OCI-LY3 (cell line): ENCODE results near the gene FOXA3.

Source experiments
- H2AFZ ChIP-seq: fragments of 200-600, 300-600 bp; shearing (Covaris generic); 2 replicates; pipeline ENCODE4 v1.6.0; 2014; ENCODE audit warnings: antibody characterized with exemption, low read depth, low read length
- H3K27ac ChIP-seq: fragments of 200-600, 300-600 bp; sonication (generic); 2 replicates; pipeline ENCODE4 v1.5.1; 2014; ENCODE audit warnings: mild to moderate bottlenecking, low read length, moderate library complexity, mixed read lengths
- H3K27me3 ChIP-seq: fragments of 200-600, 300-600 bp; sonication (generic); 2 replicates; pipeline ENCODE4 v1.6.1; 2014; ENCODE audit warnings: low read depth, low read length, mixed read lengths
- H3K36me3 ChIP-seq: fragments of 200-600, 300-600 bp; sonication (generic); replicated peaks from 2 replicates; pipeline ENCODE3; 2014; ENCODE audit warnings: low read depth, low read length, mixed read lengths
- H3K4me1 ChIP-seq: fragments of 300-600, 200-600 bp; sonication (generic); 2 replicates; pipeline ENCODE4 v1.6.1; 2014; ENCODE audit warnings: low read length, mixed read lengths
- H3K4me2 ChIP-seq: fragments of 200-600, 300-600 bp; sonication (generic); 2 replicates; pipeline ENCODE4 v1.6.1; 2014; ENCODE audit warnings: low read length, mixed read lengths
- H3K4me3 ChIP-seq: fragments of 300-600, 200-600 bp; sonication (generic); 2 replicates; pipeline ENCODE4 v1.5.1; 2014; ENCODE audit warnings: antibody characterized with exemption, mild to moderate bottlenecking, low read length, moderate library complexity
- H3K79me2 ChIP-seq: fragments of 300-600, 200-600 bp; shearing (Covaris generic); 2 replicates; pipeline ENCODE4 v1.6.1; 2014; ENCODE audit warnings: mild to moderate bottlenecking, low read length, mixed read lengths
- H3K9ac ChIP-seq: fragments of 300-600, 200-600 bp; shearing (Covaris generic); 2 replicates; pipeline ENCODE4 v1.6.0; 2014; ENCODE audit warnings: mild to moderate bottlenecking, low read length, moderate library complexity
- H3K9me3 ChIP-seq: fragments of 200-600, 300-600 bp; shearing (Covaris generic); 2 replicates; pipeline ENCODE4 v1.6.1; 2014; ENCODE audit warnings: low read length, mixed read lengths; ENCODE audit not compliant: insufficient read depth
- H4K20me1 ChIP-seq: fragments of 200-600, 300-600 bp; sonication (generic); 2 replicates; pipeline ENCODE4 v1.6.1; 2016; ENCODE audit warnings: low read length, mixed read lengths; ENCODE audit not compliant: insufficient read depth
- EZH2phosphoT487 ChIP-seq: fragments of 200-600 bp; shearing (Covaris generic); IDR thresholded peaks from 2 replicates; pipeline ENCODE4 v1.6.1; 2018; ENCODE audit warnings: antibody characterized with exemption, mixed run types, low read depth
- TF ChIP-seq, protein P1 (sequence below): fragments of 200-600, 300-600 bp; sonication (generic); IDR thresholded peaks from 2 replicates; pipeline ENCODE4 v1.5.1; 2014; ENCODE audit warnings: antibody characterized with exemption, low read length, low read depth

FOXA3 gene

DNA sequence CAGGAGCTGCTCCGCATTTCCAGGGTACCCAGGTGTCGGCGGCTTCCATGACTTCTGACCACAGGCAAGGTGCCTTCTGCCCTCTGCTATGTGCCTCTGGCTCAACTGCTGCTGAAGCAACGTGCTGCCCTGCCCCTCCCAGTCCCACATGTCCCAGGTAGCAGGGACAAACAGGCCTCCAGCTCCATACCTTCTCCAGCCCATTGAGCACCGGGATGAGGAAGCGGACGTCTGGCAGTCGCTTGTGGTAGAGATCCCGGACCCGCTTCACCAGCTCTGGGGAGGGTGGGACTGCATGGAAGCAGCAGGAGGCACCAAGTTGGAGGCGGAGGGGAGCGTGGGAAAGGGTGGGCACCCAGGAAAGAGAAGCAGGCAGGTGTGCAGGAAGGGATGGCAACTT is 40.9 kb upstream of the FOXA3 start:
- H3K4me2 ChIP-seq, result no peak overlapping the region
- H4K20me1 ChIP-seq, result no peaks in the 10 kb centered on the region
- no peak overlapping the region for H3K27ac ChIP-seq
- peaks cover 80% of the 10 kb centered on the region for H3K36me3 ChIP-seq
- no peak overlapping the region for H2AFZ ChIP-seq
- H3K4me3 ChIP-seq, result no peak overlapping the region
- no peaks in the 10 kb centered on the region for H3K9me3 ChIP-seq
- H3K27me3 ChIP-seq, result no peaks in the 10 kb centered on the region
- H3K79me2 ChIP-seq, result no peaks in the 10 kb centered on the region
- TF ChIP-seq EZH2phosphoT487, result no peak
- H3K9ac ChIP-seq, result no peak overlapping the region
- no peaks in the 10 kb centered on the region for H3K4me1 ChIP-seq

DNA sequence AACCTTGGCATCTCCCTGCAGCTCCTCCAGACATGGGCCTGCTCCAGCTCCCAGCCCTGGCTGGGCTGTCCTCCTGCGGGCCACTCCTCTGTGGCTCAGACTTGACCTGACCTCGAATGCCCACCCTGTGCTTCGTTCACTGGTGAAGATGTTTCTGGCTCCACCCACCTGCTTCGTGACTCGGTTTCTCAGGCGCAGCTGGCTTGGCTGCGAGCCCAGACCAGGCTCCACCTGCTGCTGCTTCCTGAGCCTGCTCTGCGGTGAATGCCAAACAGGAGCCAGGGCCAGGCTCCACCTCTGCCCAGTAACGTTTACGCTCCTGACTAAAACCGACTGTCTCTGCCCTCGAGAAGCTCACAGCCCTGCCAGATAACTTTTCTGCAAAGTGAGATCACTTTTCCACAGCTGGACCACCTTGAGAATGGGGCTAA is 40.1 kb upstream of the FOXA3 start:
- H4K20me1 ChIP-seq, result no peaks in the 10 kb centered on the region
- H2AFZ ChIP-seq, result no peak overlapping the region
- no peak overlapping the region for H3K4me3 ChIP-seq
- H3K27me3 ChIP-seq, result no peaks in the 10 kb centered on the region
- TF ChIP-seq, protein P1, sequence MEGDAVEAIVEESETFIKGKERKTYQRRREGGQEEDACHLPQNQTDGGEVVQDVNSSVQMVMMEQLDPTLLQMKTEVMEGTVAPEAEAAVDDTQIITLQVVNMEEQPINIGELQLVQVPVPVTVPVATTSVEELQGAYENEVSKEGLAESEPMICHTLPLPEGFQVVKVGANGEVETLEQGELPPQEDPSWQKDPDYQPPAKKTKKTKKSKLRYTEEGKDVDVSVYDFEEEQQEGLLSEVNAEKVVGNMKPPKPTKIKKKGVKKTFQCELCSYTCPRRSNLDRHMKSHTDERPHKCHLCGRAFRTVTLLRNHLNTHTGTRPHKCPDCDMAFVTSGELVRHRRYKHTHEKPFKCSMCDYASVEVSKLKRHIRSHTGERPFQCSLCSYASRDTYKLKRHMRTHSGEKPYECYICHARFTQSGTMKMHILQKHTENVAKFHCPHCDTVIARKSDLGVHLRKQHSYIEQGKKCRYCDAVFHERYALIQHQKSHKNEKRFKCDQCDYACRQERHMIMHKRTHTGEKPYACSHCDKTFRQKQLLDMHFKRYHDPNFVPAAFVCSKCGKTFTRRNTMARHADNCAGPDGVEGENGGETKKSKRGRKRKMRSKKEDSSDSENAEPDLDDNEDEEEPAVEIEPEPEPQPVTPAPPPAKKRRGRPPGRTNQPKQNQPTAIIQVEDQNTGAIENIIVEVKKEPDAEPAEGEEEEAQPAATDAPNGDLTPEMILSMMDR, result no peak
- TF ChIP-seq EZH2phosphoT487, result no peak
- H3K9me3 ChIP-seq, result no peaks in the 10 kb centered on the region
- peaks cover 89% of the 10 kb centered on the region for H3K36me3 ChIP-seq
- H3K27ac ChIP-seq, result no peak overlapping the region
- H3K9ac ChIP-seq, result no peak overlapping the region
- H3K4me2 ChIP-seq, result no peak overlapping the region
- no peaks in the 10 kb centered on the region for H3K79me2 ChIP-seq
- no peaks in the 10 kb centered on the region for H3K4me1 ChIP-seq

DNA sequence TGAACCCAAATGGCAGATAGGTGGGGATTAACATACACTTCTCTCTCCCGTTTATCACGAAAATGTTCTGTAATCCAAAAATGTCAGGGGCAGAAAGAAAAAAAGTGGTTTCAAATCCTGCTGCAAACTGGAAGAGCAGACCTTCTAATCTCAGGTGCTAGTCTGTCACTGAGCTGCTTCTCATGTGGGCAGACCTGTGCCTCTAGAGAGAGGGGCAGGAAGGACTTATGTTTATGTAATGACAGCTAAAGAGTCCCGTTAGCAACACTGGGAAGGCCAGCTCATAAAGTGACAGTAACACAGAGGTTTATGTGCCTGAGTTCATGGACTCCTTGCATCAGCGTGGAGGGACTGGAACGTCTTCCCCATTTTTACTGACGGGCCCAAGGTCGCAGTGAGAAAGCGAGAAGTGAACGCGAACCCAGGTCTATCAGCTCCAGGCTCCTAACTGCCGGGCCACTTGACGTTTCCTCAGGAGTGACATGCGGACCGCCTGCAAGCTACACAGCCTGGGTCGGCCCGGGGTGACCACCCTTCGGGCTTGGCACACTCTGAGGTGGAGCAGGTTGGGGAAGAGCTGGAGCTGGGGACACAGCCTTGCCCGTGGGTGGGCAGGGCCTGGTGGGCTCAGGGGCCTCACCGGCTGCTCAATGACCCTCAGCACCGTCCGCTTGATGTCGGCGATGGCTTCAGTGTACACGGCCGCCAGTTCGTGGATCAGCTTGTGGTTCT is 39.4 kb upstream of the FOXA3 start:
- no peak overlapping the region for H3K27ac ChIP-seq
- H3K9ac ChIP-seq, result no peak overlapping the region
- H3K36me3 ChIP-seq, result peaks cover 89% of the 10 kb centered on the region
- TF ChIP-seq EZH2phosphoT487, result no peak
- TF ChIP-seq, protein P1, result no peak
- H3K4me1 ChIP-seq, result no peaks in the 10 kb centered on the region
- H3K79me2 ChIP-seq, result no peaks in the 10 kb centered on the region
- H3K4me2 ChIP-seq, result no peak overlapping the region
- no peaks in the 10 kb centered on the region for H3K27me3 ChIP-seq
- H3K4me3 ChIP-seq, result no peak overlapping the region
- H4K20me1 ChIP-seq, result no peaks in the 10 kb centered on the region
- no peaks in the 10 kb centered on the region for H3K9me3 ChIP-seq
- no peak overlapping the region for H2AFZ ChIP-seq

DNA sequence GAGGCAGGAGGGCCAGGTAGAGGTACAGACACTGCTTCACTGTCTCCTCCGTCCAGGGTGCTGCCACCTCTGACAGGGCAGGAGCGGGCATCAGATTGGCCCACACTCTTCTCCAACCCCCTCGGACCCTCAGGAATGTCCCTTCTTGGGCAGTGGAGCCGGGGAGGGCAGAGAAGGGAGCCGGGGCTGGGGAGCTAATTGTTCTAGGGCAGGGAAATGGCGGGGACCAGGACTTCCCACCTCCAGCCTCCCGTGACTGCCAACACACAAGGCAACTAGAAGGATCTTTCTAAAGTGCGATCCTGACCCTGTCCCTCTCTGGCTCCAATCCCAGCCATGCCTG is 38.9 kb upstream of the FOXA3 start:
- H3K4me3 ChIP-seq, result no peak overlapping the region
- no peak overlapping the region for H3K4me2 ChIP-seq
- peaks cover 93% of the 10 kb centered on the region for H3K36me3 ChIP-seq
- no peaks in the 10 kb centered on the region for H3K9me3 ChIP-seq
- H3K27me3 ChIP-seq, result no peaks in the 10 kb centered on the region
- H3K9ac ChIP-seq, result no peak overlapping the region
- no peaks in the 10 kb centered on the region for H3K79me2 ChIP-seq
- no peaks in the 10 kb centered on the region for H4K20me1 ChIP-seq
- H3K27ac ChIP-seq, result no peak overlapping the region
- TF ChIP-seq, protein P1, result no peak
- TF ChIP-seq EZH2phosphoT487, result no peak
- H3K4me1 ChIP-seq, result no peaks in the 10 kb centered on the region
- no peak overlapping the region for H2AFZ ChIP-seq
